Stimulated activated CD4-positive, alpha-beta T cell treated with anti-CD3 and anti-CD28 coated beads, Interleukin-4, amount 100 ng/mL, for 4 hours (primary cell): ENCODE data around the gene NCOA7.
"Not testable (repeated sequence)": the region's sequence is repeated elsewhere in the genome, so short reads cannot be mapped to it uniquely, and the experiment has no call there.

Experiments
- DNase-seq, 2 experiments: peaks; one replicate each; pipeline ENCODE4 v3.0.0-alpha.2; 2020

The NCOA7 gene

GRCh38 chr6:125922322-125922860, 131.6 kb downstream of the NCOA7 start:
- DNase-seq, result no peak

- no peak for DNase-seq
Measured at GRCh38 chr6:125923366-125923877, 132.7 kb downstream of the NCOA7 start.

DNA sequence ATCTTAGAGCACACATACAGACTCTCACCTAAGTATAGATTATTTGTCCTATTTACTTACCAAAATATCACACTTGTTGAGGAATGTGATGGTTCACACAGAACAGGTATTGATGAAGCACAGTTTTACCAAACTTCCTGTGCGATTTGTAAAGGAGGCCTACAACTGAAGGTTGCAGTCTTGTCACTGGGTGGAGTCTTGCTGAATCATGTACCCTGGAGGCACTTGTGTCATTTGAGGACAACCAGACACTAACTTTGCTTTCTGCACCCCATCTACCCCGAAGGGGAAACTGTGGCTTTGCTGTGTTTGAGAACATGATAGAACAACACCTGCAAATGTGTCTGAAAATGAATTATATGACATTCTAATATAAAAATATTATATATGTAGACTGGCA, 133.4 kb downstream of the NCOA7 start:
- DNase-seq, result no peak

DNA sequence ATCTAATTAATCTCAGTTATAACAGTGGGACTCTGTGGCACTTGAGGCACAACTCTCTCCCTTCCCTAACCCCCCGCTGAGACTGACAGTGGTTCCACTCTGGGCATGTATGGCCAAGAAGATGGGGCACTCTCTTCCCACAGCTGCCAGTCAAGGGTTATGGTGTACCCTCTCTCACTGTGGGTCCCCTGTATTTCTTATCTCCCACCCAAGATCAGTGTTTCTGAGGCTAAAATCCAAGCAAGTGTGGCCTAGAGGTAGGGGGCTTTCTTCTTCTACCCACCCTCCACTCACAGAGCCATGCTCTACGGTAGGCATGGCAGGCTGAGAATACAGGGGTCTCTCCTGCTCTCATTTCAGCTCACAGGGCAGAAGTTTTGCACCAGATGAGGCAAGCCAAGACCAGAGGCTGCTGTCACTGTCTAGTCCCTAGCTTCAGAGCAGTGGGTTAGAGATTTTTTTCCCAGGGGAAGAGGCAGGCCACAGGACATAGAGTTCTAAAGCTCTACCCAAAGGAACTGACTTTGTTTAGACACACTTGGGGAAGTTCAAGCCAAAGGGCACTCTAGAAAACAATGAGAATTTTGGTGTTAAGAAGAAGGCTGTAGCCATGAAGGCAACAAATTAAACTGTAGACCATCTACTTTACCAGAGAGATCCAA, 134.1 kb downstream of the NCOA7 start:
- no peak for DNase-seq

DNA sequence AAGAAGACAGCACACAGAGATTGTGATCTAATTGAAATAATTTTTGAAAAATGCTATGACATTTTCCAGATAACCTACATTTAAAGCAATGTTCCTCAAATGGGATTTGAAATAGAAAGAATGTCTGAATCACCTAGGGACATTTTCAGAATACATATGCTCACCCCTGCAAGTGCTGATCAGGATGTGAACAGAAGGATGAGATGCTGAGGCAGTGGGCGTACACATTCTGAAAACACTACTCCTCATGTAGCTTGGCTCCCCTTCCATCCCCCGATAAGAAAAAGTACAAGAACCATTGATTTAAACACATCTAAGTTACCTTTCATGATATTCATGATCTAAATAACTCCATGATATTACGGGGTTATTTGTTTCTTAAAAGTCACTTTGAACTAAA, 136.0 kb downstream of the NCOA7 start:
- no peak for DNase-seq

- no peak for DNase-seq
Measured at GRCh38 chr6:125927761-125928160, 137.0 kb downstream of the NCOA7 start.

DNA sequence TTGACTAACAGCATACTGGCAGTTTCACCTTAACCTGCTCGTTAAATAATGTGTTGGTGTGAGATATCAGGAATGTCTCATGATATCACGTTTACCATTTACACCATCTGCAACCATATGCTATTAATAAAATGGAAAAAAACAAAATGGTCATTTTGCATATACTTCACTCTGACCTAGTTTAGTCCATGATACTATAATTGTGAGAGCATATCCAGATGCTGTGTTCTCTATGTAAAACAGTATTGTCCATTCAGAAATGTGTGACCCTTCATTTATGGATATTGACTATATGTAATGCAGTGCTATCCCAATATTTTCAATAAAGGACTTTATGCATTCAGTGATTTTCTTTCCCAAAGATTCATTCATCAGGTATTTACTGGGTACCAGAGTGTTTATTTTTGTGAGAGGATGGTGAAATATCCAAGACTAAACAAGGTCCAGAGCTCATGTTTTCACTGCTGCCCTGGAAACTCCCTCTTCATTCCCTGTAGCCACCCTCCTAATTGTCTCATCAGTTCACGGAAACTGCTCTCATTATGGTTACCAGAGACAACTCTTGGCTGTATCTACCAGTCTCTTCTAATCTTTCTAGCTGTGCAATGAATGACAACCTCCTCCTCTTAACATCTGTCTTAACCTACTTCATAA, 140.1 kb downstream of the NCOA7 start:
- no peak for DNase-seq

DNA sequence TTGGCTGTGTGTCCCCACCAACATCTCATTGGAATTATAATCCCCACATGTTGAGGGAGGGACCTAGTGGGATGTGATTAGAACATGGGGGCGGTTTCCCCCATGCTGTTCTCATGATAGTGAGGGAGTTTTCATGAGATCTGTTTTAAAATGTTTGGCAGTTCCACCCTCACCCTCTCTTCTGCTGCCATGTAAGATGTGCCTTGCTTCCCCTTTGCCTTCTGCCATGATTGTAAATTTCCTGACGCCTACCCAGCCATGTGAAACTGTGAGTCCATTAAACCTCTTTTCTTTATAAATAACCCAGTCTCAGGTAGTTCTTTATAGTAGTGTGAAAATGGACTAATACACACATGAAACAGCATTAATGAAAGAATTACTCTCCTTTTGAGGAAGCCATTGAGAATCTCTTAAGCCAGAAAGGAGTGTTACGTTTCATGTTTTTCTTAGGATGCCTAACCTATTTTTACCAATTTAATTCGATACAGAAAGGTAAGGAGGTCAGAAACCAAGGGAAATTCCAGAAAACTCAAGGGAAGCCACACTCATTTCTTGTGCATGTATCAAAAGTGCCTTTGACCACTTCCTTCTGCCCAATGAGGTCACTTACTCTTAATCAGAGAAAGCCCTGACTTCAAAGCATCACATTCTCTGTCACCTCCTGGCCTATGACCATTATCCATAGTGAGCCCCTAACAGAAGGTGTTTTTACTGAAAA, 141.1 kb downstream of the NCOA7 start:
- DNase-seq, result no peak

GRCh38 chr6:125932451-125932795, 141.7 kb downstream of the NCOA7 start:
- no peak for DNase-seq

DNA sequence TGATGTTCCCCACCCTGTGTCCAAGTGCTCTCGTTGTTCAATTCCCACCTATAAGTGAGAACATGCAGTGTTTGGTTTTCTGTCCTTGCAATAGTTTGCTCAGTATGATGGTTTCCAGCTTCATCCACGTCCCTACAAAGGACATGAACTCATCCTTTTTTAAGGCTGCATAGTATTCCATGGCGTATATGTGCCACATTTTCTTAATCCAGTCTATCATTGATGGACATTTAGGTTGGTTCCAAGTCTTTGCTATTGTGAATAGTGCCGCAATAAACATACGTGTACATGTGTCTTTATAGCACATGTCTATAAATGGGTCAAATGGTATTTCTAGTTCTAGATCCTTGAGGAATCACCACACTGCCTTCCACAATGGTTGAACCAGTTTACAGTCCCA, 144.8 kb downstream of the NCOA7 start:
- not testable (repeated sequence) for DNase-seq

GRCh38 chr6:125939026-125939425, 148.3 kb downstream of the NCOA7 start:
- DNase-seq, result no peak

- no peak for DNase-seq
Measured at GRCh38 chr6:125939791-125940190, 149.0 kb downstream of the NCOA7 start.

DNA sequence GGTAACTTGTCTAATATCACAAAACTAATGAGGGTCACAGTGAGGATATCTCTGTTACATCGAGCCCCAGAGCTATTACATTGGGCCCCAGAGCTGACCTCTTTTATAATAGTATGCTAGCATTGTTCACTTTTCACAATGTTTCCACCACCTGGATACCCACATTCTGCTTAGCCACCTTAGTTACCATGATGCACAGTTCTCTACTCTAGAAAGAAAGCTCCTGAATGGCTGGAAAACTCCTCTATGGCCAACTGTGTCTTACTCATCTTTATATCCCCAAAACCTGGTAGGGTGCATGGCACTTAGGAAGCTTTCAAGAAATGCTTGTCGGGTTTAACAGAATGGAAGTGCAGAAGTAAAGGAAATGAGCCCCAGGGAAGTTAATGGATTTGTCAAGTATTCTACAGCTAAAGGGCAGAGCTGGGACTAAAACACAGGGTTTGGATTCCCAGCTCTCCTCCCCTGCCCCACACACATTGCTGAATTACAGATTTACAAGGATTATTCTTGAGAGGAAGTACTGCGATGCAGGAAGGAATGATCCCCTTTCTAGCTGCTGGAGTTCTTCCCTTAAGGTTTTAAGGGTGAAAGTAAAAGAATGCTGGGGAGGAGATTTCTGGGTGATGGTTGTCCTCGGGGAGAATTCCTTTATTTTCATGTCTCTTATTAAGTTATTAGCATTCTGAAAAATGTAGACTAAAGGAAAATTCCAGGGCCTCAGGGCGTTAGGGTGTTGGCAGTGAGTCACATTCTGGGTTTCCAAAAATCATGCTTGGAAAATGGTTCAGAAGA, 149.7 kb downstream of the NCOA7 start:
- DNase-seq, result no peak

- DNase-seq, result no peak
Measured at GRCh38 chr6:125942672-125943527, 152.1 kb downstream of the NCOA7 start.

DNA sequence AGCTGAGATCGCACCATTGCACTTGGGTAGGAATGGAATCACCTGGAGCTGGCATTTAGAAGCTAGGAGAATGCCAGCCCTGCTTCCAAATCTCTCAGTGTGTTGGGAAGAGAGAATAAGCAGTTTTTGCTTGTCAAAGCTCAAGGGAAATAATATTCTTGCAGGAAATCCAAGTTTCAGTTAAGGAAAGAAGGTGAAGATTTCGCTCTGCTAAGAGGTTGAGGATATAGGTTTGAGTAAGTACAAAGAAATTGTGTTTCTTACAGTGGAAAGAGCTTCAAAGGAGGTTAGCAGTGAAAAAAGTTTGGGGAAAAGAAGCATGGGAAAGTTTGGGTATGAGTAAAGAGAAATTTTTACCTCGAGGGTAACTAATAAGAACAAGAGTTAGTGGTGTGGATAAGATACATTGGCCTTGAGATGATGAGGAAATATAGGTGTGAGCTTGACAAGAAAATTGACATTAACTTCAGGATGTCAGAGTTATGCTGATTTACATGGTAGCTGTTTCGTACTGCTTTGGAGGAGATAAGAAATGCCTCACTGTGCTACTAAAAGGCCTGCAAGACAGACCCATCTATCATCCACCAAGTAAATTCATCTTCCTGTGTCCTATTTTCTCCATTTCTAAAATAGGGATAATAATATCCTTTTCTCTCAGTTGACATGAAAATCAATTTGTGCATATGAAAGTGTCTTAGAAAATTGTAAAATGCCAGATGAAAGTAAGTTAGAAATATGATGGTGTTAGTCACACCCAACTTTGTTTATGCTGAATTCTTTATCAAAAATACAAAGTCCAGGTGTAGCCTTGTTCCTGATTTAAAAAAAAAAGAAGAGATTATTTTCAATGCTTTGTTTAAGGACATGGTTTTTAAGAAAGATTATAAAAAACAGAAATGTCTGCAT, 153.0 kb downstream of the NCOA7 start:
- no peak for DNase-seq

- no peak for DNase-seq
Measured at GRCh38 chr6:125944434-125944816, 153.7 kb downstream of the NCOA7 start.

GRCh38 chr6:125944896-125945295, 154.1 kb downstream of the NCOA7 start:
- no peak for DNase-seq

DNA sequence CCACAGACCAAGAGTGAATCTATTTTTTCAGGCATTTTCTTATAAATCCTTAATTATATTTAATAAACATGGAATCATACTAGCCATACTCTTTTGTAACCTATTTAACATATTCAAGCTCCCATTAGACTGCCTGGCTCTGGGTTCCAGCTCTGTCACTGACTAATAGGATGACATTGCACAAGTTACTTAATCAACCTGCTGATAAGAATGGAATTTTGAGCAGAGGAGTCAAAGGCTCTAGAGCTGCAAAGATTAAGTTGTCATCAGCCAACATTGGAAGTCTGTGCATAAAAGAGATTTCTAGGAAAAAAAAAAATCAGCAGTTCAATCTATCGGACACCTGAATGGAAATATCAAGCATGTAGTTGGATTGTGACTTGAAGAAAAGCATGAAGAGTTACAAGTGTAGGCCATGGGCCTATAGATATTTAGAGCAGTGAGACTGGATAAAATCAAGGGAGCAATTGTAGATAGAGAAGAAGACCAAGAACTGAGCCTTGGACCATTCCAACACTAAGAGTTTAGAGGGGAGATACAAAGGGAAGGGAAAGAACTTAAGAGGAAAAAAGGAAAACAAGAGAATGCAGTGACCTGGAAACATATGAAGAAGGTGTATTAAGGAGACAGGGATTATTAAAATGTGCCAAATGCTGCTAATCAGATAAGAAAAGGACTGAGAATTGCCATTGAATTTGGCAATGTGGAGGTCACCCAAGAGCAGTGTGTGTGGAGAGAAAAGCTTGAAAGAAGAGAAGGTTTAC, 154.8 kb downstream of the NCOA7 start:
- DNase-seq, result no peak

- no peak for DNase-seq
Measured at GRCh38 chr6:125947615-125948014, 156.9 kb downstream of the NCOA7 start.

GRCh38 chr6:125948455-125948854, 157.7 kb downstream of the NCOA7 start:
- DNase-seq, result no peak
